CD14-positive monocyte (primary cell): ENCODE data around the gene C10orf105. TPM values are rescaled to one million over a fixed set of nuclear protein-coding genes. Genes with fewer than 3 reads are reported as not detected.

Source experiments
- DNase-seq, 3 donors: peaks; one replicate each; pipeline ENCODE4 v3.0.0-alpha.2; 2011 to 2022
- H2AFZ ChIP-seq: 2 replicates; pipeline ENCODE4 v1.6.0; 2012; ENCODE audit warnings: mild to moderate bottlenecking, low read depth, low read length, inconsistent platforms; ENCODE audit not compliant: insufficient read depth, poor library complexity, severe bottlenecking
- H3K27ac ChIP-seq, 2 donors: 1 replicate in 1 of 2; 2 replicates in 1 of 2; pipeline ENCODE4 v1.5.1; 2012 to 2013; ENCODE audit warnings: low read length in 2 of 2, control low read depth in 1 of 2, inconsistent platforms in 1 of 2, low read depth in 1 of 2, mild to moderate bottlenecking in 1 of 2
- H3K27me3 ChIP-seq, 2 donors: one replicate each; pipeline versions ENCODE4 v1.6.0 to v1.6.1; 2011 to 2013; ENCODE audit warnings: low read length in 2 of 2; ENCODE audit not compliant: control insufficient read depth in 2 of 2, insufficient read depth in 2 of 2
- H3K36me3 ChIP-seq, 2 donors: replicated peaks in 1 of 2; 1 replicate in 1 of 2; 2 replicates in 1 of 2; pipeline versions ENCODE4 v1.5.1 to v1.6.1; 2012 to 2013; ENCODE audit warnings: low read length in 2 of 2, control low read depth in 1 of 2, inconsistent platforms in 1 of 2, mild to moderate bottlenecking in 1 of 2; ENCODE audit not compliant: insufficient read depth in 2 of 2, control insufficient read depth in 1 of 2
- H3K4me1 ChIP-seq, 2 donors: 1 replicate in 1 of 2; 2 replicates in 1 of 2; pipeline versions ENCODE4 v1.5.1 to v1.6.1; 2012 to 2013; ENCODE audit warnings: low read length in 2 of 2, control low read depth in 1 of 2, inconsistent platforms in 1 of 2, mild to moderate bottlenecking in 1 of 2, moderate library complexity in 1 of 2; ENCODE audit not compliant: insufficient read depth in 2 of 2, control insufficient read depth in 1 of 2
- H3K4me2 ChIP-seq: replicated peaks from 2 replicates; pipeline ENCODE3; 2012; ENCODE audit warnings: low read length, moderate library complexity, mild to moderate bottlenecking; ENCODE audit not compliant: poor library complexity, severe bottlenecking; ENCODE audit errors: extremely low read depth
- H3K4me3 ChIP-seq, 3 experiments: fragments of 200-600 bp in 1 of 3; sonication (generic) in 1 of 3; replicated peaks in 1 of 3; 1 replicate in 2 of 3; 2 replicates in 1 of 3; pipeline ENCODE4 v1.5.1; 2011 to 2013; ENCODE audit warnings: low read length in 3 of 3, mild to moderate bottlenecking in 3 of 3, control low read depth in 2 of 3, low read depth in 2 of 3, inconsistent platforms in 1 of 3, moderate library complexity in 1 of 3
- H3K79me2 ChIP-seq: 2 replicates; pipeline ENCODE4 v1.6.0; 2012; ENCODE audit warnings: mild to moderate bottlenecking, control low read depth, inconsistent platforms, low read length, moderate library complexity; ENCODE audit not compliant: insufficient read depth
- H3K9ac ChIP-seq: 2 replicates; pipeline ENCODE4 v1.6.0; 2017; ENCODE audit warnings: low read length, mild to moderate bottlenecking; ENCODE audit not compliant: insufficient read depth, poor library complexity, severe bottlenecking
- H3K9me3 ChIP-seq, 2 donors: replicated peaks in 1 of 2; 1 replicate in 1 of 2; 2 replicates in 1 of 2; pipeline versions ENCODE4 v1.5.1 to v1.6.1; 2012 to 2013; ENCODE audit warnings: low read length in 2 of 2, control low read depth in 1 of 2; ENCODE audit not compliant: control insufficient read depth in 1 of 2, insufficient read depth in 1 of 2
- H4K20me1 ChIP-seq: 2 replicates; pipeline ENCODE4 v1.6.0; 2012; ENCODE audit warnings: mild to moderate bottlenecking, low read length, control low read depth, moderate library complexity; ENCODE audit not compliant: insufficient read depth
- H3K27ac Mint-ChIP-seq, 7 donors: one replicate each; pipeline ENCODE4 v1.8.0; 2020; ENCODE audit warnings: mild to moderate bottlenecking in 7 of 7, mixed read lengths in 7 of 7, moderate library complexity in 6 of 7, inconsistent platforms in 2 of 7
- H3K27me3 Mint-ChIP-seq, 3 donors: one replicate each; pipeline ENCODE4 v1.8.0; 2021 to 2022; ENCODE audit warnings: low read depth in 3 of 3, mild to moderate bottlenecking in 3 of 3, mixed read lengths in 3 of 3, moderate library complexity in 3 of 3, inconsistent platforms in 1 of 3
- H3K36me3 Mint-ChIP-seq, 2 donors: one replicate each; pipeline ENCODE4 v1.8.0; 2020; ENCODE audit warnings: mixed read lengths in 2 of 2, inconsistent platforms in 1 of 2, mild to moderate bottlenecking in 1 of 2
- H3K4me1 Mint-ChIP-seq: one replicate; pipeline ENCODE4 v1.8.0; 2020; ENCODE audit warnings: mild to moderate bottlenecking, mixed read lengths
- H3K4me3 Mint-ChIP-seq, 2 donors: one replicate each; pipeline ENCODE4 v1.8.0; 2020; ENCODE audit warnings: mild to moderate bottlenecking in 2 of 2, mixed read lengths in 2 of 2, moderate library complexity in 1 of 2
- H3K9me3 Mint-ChIP-seq, 7 donors: one replicate each; pipeline ENCODE4 v1.8.0; 2020 to 2022; ENCODE audit warnings: mixed read lengths in 7 of 7, mild to moderate bottlenecking in 6 of 7, moderate library complexity in 6 of 7, inconsistent platforms in 2 of 7
- WGBS: methylation state at CpG from one replicate; pipeline ENCODE4 v1.1.5; 2013; ENCODE audit warnings: missing lambda C conversion rate; ENCODE audit not compliant: insufficient coverage; 5-methylcytosine and 5-hydroxymethylcytosine counted together
- intact Hi-C, 2 donors: fragments of 100-400 bp; cut with micrococcal nuclease; formaldehyde crosslinking; loops; one replicate each; pipeline versions ENCODE4 v1.15.0 to v1.15.1; 2023
- polyA plus RNA-seq, 3 donors: library from polyadenylated mRNA; depleted of rRNA in 1 of 3; unstranded in 2 of 3; stranded (reverse) in 1 of 3; fragments of 300-500 nt in 2 of 3; fragments of >200 nt in 1 of 3; fragmentation: Illumina TruSeq in 2 of 3; gene quantifications; 1 replicate in 2 of 3; 2 replicates in 1 of 3; pipeline ENCODE4 v1.2.3, GENCODE V29; 2012 to 2021
- TF ChIP-seq, protein P1 (sequence below): fragments of 200-600 bp; IDR thresholded peaks from one replicate; pipeline ENCODE4 v1.8.0; 2022; ENCODE audit warnings: antibody characterized with exemption, mild to moderate bottlenecking

Gene C10orf105
- polyA plus RNA-seq, 3 donors: 0.18 to 2.4 (median 0.48) TPM

DNA sequence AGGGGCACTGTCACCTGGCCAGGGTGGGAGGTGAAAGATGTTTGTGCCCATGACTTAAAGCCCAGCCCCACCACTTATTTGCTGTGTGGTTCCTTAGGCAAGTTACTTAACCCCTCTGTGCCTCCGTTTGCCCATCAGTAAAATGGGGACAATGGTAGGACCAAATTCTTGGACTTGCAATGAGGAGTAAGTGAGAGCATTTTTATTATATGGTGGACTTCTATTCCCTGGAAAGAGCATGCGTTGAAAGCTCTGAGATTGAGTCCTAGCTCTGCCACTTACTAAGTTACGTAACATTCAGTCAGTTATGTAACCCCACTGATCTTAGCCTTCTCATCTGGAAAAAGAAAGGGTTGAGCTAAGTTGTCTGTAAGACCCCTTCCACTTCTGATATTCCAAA, 35.0 kb upstream of the C10orf105 start:
- H3K9me3 Mint-ChIP-seq: peaks cover 0 to 2% (median 0%) of the 10 kb centered on the region in 7 donors
- peaks cover 94% of the 10 kb centered on the region for H4K20me1 ChIP-seq
- H3K27ac ChIP-seq: peak overlapping the region; percentile 82 to 83
- H3K9ac ChIP-seq: no peak overlapping the region
- peak overlapping the region in 1 of 2 donors; percentile 44 for H3K4me3 Mint-ChIP-seq
- DNase-seq: peak in 2 of 3 donors; percentile 69 to 76
- peaks cover 80% of the 10 kb centered on the region for H3K79me2 ChIP-seq
- H3K9me3 ChIP-seq: no peaks in the 10 kb centered on the region
- peak overlapping the region in 1 of 3 experiments; percentile 64 for H3K4me3 ChIP-seq
- peak overlapping the region; percentile 58 for H3K4me2 ChIP-seq
- no peak overlapping the region for H2AFZ ChIP-seq
- peak overlapping the region; percentile 91 to 96 (median 95) for H3K27ac Mint-ChIP-seq
- TF ChIP-seq, protein P1, sequence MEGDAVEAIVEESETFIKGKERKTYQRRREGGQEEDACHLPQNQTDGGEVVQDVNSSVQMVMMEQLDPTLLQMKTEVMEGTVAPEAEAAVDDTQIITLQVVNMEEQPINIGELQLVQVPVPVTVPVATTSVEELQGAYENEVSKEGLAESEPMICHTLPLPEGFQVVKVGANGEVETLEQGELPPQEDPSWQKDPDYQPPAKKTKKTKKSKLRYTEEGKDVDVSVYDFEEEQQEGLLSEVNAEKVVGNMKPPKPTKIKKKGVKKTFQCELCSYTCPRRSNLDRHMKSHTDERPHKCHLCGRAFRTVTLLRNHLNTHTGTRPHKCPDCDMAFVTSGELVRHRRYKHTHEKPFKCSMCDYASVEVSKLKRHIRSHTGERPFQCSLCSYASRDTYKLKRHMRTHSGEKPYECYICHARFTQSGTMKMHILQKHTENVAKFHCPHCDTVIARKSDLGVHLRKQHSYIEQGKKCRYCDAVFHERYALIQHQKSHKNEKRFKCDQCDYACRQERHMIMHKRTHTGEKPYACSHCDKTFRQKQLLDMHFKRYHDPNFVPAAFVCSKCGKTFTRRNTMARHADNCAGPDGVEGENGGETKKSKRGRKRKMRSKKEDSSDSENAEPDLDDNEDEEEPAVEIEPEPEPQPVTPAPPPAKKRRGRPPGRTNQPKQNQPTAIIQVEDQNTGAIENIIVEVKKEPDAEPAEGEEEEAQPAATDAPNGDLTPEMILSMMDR: no peak
- H3K36me3 ChIP-seq: peaks cover 82 to 94% of the 10 kb centered on the region in 2 donors
- no CpG with 5 or more reads among the region's 3 CpGs for WGBS
- H3K27me3 Mint-ChIP-seq: no peaks in the 10 kb centered on the region
- H3K36me3 Mint-ChIP-seq: peaks cover 81 to 93% of the 10 kb centered on the region in 2 donors
- intact Hi-C loops: loop anchor here in 1 of 2 donors (5.0 kb wide), 1 partner anchor 133 kb away; no protein-coding TSS in a partner anchor
- H3K4me1 Mint-ChIP-seq: peaks cover 97% of the 10 kb centered on the region
- H3K27me3 ChIP-seq: no peaks in the 10 kb centered on the region
- peaks cover 100% of the 10 kb centered on the region in 2 donors for H3K4me1 ChIP-seq

GRCh38 chr10:71753960-71754505, 34.5 kb upstream of the C10orf105 start:
- TF ChIP-seq, protein P1: no peak
- no peaks in the 10 kb centered on the region for H3K9me3 ChIP-seq
- H3K27me3 Mint-ChIP-seq: no peaks in the 10 kb centered on the region
- H3K36me3 ChIP-seq: peaks cover 82 to 92% of the 10 kb centered on the region in 2 donors
- H3K9me3 Mint-ChIP-seq: peaks cover 0 to 2% (median 0%) of the 10 kb centered on the region in 7 donors
- peak overlapping the region in 1 of 3 experiments; percentile 64 for H3K4me3 ChIP-seq
- H4K20me1 ChIP-seq: peaks cover 94% of the 10 kb centered on the region
- intact Hi-C loops: loop anchor here (2.0 to 5.0 kb wide), 2 partner anchors 17 to 133 kb away; no protein-coding TSS in a partner anchor
- peak overlapping the region in 1 of 2 donors; percentile 46 for H3K4me3 Mint-ChIP-seq
- H3K9ac ChIP-seq: no peak overlapping the region
- peaks cover 100% of the 10 kb centered on the region in 2 donors for H3K4me1 ChIP-seq
- H3K27ac ChIP-seq: peak overlapping the region; percentile 82 to 83
- peaks cover 78 to 92% of the 10 kb centered on the region in 2 donors for H3K36me3 Mint-ChIP-seq
- no peaks in the 10 kb centered on the region for H3K27me3 ChIP-seq
- peak overlapping the region; percentile 58 for H3K4me2 ChIP-seq
- peaks cover 75% of the 10 kb centered on the region for H3K79me2 ChIP-seq
- no peak overlapping the region for H2AFZ ChIP-seq
- 3% methylated on average over 4 of the region's 8 CpGs for WGBS
- H3K27ac Mint-ChIP-seq: peak overlapping the region; percentile 91 to 96 (median 95)
- DNase-seq: no peak
- H3K4me1 Mint-ChIP-seq: peaks cover 97% of the 10 kb centered on the region
